ENCODE data around the gene TXNL4B. TPM values are rescaled to one million over a fixed set of nuclear protein-coding genes. Genes with fewer than 3 reads are reported as not detected.

TXNL4B gene
- total RNA-seq, 1 donor from 2014 or later, result 6.8 TPM

DNA sequence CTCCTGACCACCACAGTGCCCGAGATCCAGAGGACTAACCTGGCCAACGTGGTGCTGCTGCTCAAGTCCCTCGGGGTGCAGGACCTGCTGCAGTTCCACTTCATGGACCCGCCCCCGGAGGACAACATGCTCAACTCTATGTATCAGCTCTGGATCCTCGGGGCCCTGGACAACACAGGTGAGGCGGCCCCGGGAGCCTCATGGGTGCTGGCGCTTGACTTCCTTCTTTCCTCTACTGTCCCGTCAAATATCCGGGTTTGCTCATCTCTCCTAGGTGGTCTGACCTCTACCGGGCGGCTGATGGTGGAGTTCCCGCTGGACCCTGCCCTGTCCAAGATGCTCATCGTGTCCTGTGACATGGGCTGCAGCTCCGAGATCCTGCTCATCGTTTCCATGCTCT lies 14.0 kb upstream of the TXNL4B start:
- DNase-seq (ENCODE audit: low read depth) (no peak), FAIRE-seq (no peak)
- TF ChIP-seq, protein P1, sequence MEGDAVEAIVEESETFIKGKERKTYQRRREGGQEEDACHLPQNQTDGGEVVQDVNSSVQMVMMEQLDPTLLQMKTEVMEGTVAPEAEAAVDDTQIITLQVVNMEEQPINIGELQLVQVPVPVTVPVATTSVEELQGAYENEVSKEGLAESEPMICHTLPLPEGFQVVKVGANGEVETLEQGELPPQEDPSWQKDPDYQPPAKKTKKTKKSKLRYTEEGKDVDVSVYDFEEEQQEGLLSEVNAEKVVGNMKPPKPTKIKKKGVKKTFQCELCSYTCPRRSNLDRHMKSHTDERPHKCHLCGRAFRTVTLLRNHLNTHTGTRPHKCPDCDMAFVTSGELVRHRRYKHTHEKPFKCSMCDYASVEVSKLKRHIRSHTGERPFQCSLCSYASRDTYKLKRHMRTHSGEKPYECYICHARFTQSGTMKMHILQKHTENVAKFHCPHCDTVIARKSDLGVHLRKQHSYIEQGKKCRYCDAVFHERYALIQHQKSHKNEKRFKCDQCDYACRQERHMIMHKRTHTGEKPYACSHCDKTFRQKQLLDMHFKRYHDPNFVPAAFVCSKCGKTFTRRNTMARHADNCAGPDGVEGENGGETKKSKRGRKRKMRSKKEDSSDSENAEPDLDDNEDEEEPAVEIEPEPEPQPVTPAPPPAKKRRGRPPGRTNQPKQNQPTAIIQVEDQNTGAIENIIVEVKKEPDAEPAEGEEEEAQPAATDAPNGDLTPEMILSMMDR (IDR thresholded peaks at IDR 0.05; ENCODE audit: insufficient read depth, low read length, severe bottlenecking), result no peak
- Histone ChIP-seq H3K27me3 (ENCODE audit: control insufficient read depth, insufficient read depth, low read length) (no peaks in the 10 kb centered on the region), H3K36me3 (ENCODE audit: control insufficient read depth, insufficient read depth, low read length) (peaks cover 44% of the 10 kb centered on the region), H3K4me3 (ENCODE audit: low read depth, low read length) (no peak overlapping the region)

- TF ChIP-seq, protein P1 (IDR thresholded peaks at IDR 0.05; ENCODE audit: insufficient read depth, low read length, severe bottlenecking), result no peak
- H3K4me3 ChIP-seq (ENCODE audit: low read depth, low read length), result no peak overlapping the region
- DNase-seq (ENCODE audit: low read depth), result no peak
- no peaks in the 10 kb centered on the region for H3K27me3 ChIP-seq (ENCODE audit: control insufficient read depth, insufficient read depth, low read length)
- H3K36me3 ChIP-seq (ENCODE audit: control insufficient read depth, insufficient read depth, low read length), result peaks cover 51% of the 10 kb centered on the region
- FAIRE-seq, result no peak
These were observed 12.6 kb upstream of the TXNL4B start for GRCh38 chr16:72105978-72106377.

DNA sequence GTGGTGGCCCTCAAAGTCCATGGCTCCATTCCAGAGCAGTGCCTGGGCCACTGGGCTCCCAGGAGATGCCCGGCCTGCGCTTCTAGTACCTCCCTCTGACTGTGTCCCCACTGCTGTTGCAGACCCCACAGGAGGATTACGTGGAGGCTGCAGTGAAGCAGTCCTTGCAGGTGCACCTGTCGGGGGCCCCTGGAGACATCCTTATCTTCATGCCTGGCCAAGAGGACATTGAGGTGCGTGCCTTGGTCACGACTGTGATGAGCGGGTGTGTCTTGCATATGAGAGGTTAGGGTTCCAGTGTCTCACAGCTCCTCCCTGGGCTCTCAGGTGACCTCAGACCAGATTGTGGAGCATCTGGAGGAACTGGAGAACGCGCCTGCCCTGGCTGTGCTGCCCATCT lies 11.5 kb upstream of the TXNL4B start:
- Histone ChIP-seq H3K36me3 (ENCODE audit: control insufficient read depth, insufficient read depth, low read length) (peaks cover 54% of the 10 kb centered on the region), H3K4me3 (ENCODE audit: low read depth, low read length) (no peak overlapping the region), H3K27me3 (ENCODE audit: control insufficient read depth, insufficient read depth, low read length) (no peaks in the 10 kb centered on the region)
- TF ChIP-seq, protein P1 (IDR thresholded peaks at IDR 0.05; ENCODE audit: insufficient read depth, low read length, severe bottlenecking), result no peak
- DNase-seq (ENCODE audit: low read depth), result no peak
- FAIRE-seq, result no peak

DNA sequence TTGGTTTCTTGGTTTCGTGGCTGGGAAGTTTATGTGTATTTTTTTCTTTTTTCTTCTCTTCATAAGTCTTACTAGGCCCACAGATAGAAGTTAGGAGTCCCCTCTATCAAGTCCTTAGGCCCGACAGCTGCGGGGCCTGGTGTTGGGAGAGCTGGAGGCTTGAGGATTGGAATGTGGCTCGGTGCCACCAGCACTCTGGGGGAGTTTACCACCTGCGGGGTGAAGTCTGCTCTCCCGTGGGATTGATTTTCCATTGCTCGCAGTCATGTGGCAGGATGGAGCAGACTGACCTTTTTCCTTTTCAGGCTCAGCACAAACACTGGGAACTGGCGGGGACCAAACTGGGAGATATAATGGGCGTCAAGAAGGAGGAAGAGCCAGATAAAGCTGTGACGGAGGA lies 7.8 kb upstream of the TXNL4B start:
- H3K4me3 ChIP-seq (ENCODE audit: low read depth, low read length), result no peak overlapping the region
- no peaks in the 10 kb centered on the region for H3K27me3 ChIP-seq (ENCODE audit: control insufficient read depth, insufficient read depth, low read length)
- H3K36me3 ChIP-seq (ENCODE audit: control insufficient read depth, insufficient read depth, low read length), result peaks cover 56% of the 10 kb centered on the region
- DNase-seq (ENCODE audit: low read depth) (no peak), FAIRE-seq (no peak)
- TF ChIP-seq, protein P1 (IDR thresholded peaks at IDR 0.05; ENCODE audit: insufficient read depth, low read length, severe bottlenecking), result no peak

DNA sequence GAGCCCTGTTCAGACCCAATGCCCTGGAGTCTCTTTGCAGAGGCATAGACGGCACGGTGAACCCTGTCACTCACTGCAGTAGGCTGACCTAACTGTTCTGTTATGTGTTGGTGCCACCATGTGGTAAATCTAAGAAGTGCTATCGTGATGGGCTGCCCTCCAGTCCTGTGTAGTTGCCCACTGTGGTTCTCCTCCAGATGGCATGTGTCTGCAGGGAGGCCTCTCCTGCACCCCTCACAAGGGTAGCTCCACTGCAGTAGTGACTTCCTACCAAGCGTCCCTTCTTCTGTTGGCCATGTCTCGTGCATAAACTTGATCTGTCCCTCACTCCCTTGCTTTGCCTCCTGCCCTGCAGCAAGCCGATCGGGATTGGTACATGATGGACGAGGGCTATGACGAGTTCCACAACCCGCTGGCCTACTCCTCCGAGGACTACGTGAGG lies 6.0 kb upstream of the TXNL4B start:
- DNase-seq (ENCODE audit: low read depth) (peak; percentile 54), FAIRE-seq (peak; percentile 18)
- H3K36me3 ChIP-seq (ENCODE audit: control insufficient read depth, insufficient read depth, low read length), result peaks cover 43% of the 10 kb centered on the region
- TF ChIP-seq, protein P1 (IDR thresholded peaks at IDR 0.05; ENCODE audit: insufficient read depth, low read length, severe bottlenecking), result peak; percentile 75
- H3K4me3 ChIP-seq (ENCODE audit: low read depth, low read length), result no peak overlapping the region
- no peaks in the 10 kb centered on the region for H3K27me3 ChIP-seq (ENCODE audit: control insufficient read depth, insufficient read depth, low read length)

DNA sequence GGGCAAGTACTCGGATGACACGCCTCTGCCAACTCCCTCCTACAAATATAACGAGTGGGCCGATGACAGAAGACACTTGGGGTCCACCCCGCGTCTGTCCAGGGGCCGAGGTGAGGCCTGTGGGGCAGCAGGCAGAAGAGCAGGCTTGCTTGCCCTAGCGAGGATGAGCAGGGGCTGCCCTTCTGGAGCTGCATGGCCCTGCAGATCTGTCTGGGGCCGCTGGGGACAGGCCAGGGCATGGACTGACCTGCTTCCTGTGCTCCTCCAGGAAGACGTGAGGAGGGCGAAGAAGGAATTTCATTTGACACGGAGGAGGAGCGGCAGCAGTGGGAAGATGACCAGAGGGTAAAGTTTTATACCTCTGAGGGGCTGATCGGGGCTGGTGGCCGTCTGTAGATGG lies 5.5 kb upstream of the TXNL4B start:
- Histone ChIP-seq H3K27me3 (ENCODE audit: control insufficient read depth, insufficient read depth, low read length) (no peaks in the 10 kb centered on the region), H3K36me3 (ENCODE audit: control insufficient read depth, insufficient read depth, low read length) (peaks cover 42% of the 10 kb centered on the region), H3K4me3 (ENCODE audit: low read depth, low read length) (no peak overlapping the region)
- TF ChIP-seq, protein P1 (IDR thresholded peaks at IDR 0.05; ENCODE audit: insufficient read depth, low read length, severe bottlenecking), result no peak
- DNase-seq (ENCODE audit: low read depth), result peak; percentile 3
- FAIRE-seq, result no peak

All from bronchial epithelial cell (primary cell).